ENCODE data around the gene CD69. TPM values are rescaled to one million over a fixed set of nuclear protein-coding genes. Genes with fewer than 3 reads are reported as not detected.

Gene CD69
- not detected for polyA plus RNA-seq (2012; ENCODE audit: insufficient read length, low read depth)

- TF ChIP-seq POLR2AphosphoS5 (IDR thresholded peaks at IDR 0.05; ENCODE audit: low read depth, low read length) = no peak
- no peak for TF ChIP-seq TAF1 (IDR thresholded peaks at IDR 0.05; ENCODE audit: borderline replicate concordance, insufficient read depth, low read length)
- TF ChIP-seq SIN3A (IDR thresholded peaks at IDR 0.05; ENCODE audit: borderline replicate concordance, insufficient read depth, low read length) = no peak
- TF ChIP-seq REST (IDR thresholded peaks at IDR 0.05; ENCODE audit: insufficient read depth in 1 of 2, low read depth in 2 of 2, low read length in 2 of 2) = no peak
- TF ChIP-seq FOXP2 (optimal IDR thresholded peaks at IDR 0.05; ENCODE audit: borderline replicate concordance, extremely low read depth, extremely low read length, insufficient read depth) = no peak
These were observed at the start of gene CD69 for GRCh38 chr12:9760699-9761418. Gene CD69, minus strand, starts transcription at chr12:9760901. Its CDS starts 81 bp downstream, at chr12:9760820.

DNA sequence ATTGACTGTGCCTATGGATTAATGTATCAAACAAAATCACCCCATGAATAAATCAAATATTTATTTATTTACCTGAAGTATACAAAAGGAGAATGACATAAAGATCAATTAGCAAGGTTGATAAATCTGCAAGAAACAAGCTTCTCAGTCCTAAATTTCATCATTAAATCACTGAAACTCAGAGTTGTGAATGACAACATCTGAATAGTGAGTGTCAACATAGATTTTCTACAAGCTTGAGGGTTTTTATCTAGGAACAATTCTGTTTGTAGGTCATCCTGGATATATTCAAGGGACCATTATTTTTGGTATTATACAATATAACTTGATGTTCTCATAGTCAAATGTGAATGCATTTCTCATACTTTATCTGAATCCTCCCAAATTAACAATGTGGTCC, 49.2 kb upstream of the CD69 start:
- TF ChIP-seq FOXP2 (optimal IDR thresholded peaks at IDR 0.05; ENCODE audit: borderline replicate concordance, extremely low read depth, extremely low read length, insufficient read depth) (no peak), SIN3A (IDR thresholded peaks at IDR 0.05; ENCODE audit: borderline replicate concordance, insufficient read depth, low read length) (no peak), TAF1 (IDR thresholded peaks at IDR 0.05; ENCODE audit: borderline replicate concordance, insufficient read depth, low read length) (no peak), REST (IDR thresholded peaks at IDR 0.05; ENCODE audit: insufficient read depth in 1 of 2, low read depth in 2 of 2, low read length in 2 of 2) (no peak), POLR2AphosphoS5 (IDR thresholded peaks at IDR 0.05; ENCODE audit: low read depth, low read length) (no peak)

GRCh38 chr12:9809338-9809737, 48.6 kb upstream of the CD69 start:
- TF ChIP-seq POLR2AphosphoS5 (IDR thresholded peaks at IDR 0.05; ENCODE audit: low read depth, low read length) (no peak), REST (IDR thresholded peaks at IDR 0.05; ENCODE audit: insufficient read depth in 1 of 2, low read depth in 2 of 2, low read length in 2 of 2) (no peak), SIN3A (IDR thresholded peaks at IDR 0.05; ENCODE audit: borderline replicate concordance, insufficient read depth, low read length) (no peak), FOXP2 (optimal IDR thresholded peaks at IDR 0.05; ENCODE audit: borderline replicate concordance, extremely low read depth, extremely low read length, insufficient read depth) (no peak), TAF1 (IDR thresholded peaks at IDR 0.05; ENCODE audit: borderline replicate concordance, insufficient read depth, low read length) (no peak)

- TF ChIP-seq REST (IDR thresholded peaks at IDR 0.05; ENCODE audit: insufficient read depth in 1 of 2, low read depth in 2 of 2, low read length in 2 of 2) = no peak
- TF ChIP-seq SIN3A (IDR thresholded peaks at IDR 0.05; ENCODE audit: borderline replicate concordance, insufficient read depth, low read length) = no peak
- no peak for TF ChIP-seq TAF1 (IDR thresholded peaks at IDR 0.05; ENCODE audit: borderline replicate concordance, insufficient read depth, low read length)
- TF ChIP-seq POLR2AphosphoS5 (IDR thresholded peaks at IDR 0.05; ENCODE audit: low read depth, low read length) = no peak
- TF ChIP-seq FOXP2 (optimal IDR thresholded peaks at IDR 0.05; ENCODE audit: borderline replicate concordance, extremely low read depth, extremely low read length, insufficient read depth) = no peak
These were observed 47.8 kb upstream of the CD69 start for GRCh38 chr12:9808504-9808903.
